D721Med (cell line): Measurements from ENCODE around the gene MYLK2.
A peak's percentile ranks its signal among the peaks of the same experiment; 100 is the strongest.

Source experiments
- DNase-seq: peaks from one replicate; pipeline ENCODE4 v3.0.0; 2011; ENCODE audit warnings: low spot score; ENCODE audit not compliant: insufficient read length
- FAIRE-seq: peaks from 2 replicates; lab custom pipeline; 2011; peaks lifted over from hg19 to GRCh38; lab: Jason Lieb, UNC
- CTCF ChIP-seq: IDR thresholded peaks from 2 replicates; pipeline ENCODE4 v1.5.1; 2012; ENCODE audit warnings: mild to moderate bottlenecking, control low read depth; ENCODE audit not compliant: insufficient read depth; ENCODE audit errors: missing control alignments

Gene MYLK2

DNA sequence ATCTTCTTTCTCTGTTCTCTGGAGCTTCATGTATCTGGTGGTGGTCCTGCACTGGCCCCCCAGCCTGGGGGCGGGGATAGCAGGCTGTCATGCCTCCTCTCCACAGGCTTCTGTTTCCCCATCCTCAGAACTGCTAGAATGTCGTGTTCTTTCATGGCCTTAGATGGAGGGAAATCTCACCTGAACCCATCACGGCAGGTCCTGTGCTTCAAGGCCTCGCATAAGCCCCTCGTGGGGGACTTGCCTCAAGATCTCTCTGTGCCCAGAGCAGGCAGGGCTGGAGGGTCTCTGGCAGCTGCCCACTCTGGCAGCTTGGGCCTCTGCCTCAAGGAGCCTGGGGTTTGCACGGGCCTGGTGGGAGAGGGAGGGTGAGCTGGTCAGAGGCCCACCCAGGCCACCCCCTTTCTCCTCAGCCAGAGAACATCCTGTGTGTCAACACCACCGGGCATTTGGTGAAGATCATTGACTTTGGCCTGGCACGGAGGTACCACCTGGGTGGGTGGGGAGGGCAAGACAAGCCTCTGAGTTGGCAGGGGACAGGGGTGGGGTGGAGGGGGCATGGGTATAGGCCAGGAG, 11.3 kb downstream of the MYLK2 start:
- no peak for DNase-seq
- no peak for FAIRE-seq
- TF ChIP-seq CTCF = no peak

DNA sequence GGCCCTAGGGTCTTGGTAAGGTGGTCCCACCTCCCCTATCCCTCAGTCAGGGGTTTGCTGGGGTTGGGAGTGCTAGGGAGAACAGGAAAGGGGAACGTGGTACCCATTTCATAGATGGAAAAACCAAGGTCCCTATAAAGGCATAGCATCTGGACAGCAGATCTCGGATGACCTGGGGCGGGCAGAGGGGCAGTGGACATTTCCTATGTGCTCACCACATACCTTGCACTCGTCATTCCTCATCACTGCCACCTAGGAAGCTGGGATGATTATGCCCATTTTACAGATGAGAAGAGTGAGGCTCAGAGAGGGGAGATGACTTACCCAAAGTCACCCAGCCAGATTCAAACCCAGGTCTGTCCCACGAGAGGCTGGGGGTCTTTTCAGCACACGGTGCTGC, 12.1 kb downstream of the MYLK2 start:
- TF ChIP-seq CTCF = no peak
- no peak for DNase-seq
- no peak for FAIRE-seq

DNA sequence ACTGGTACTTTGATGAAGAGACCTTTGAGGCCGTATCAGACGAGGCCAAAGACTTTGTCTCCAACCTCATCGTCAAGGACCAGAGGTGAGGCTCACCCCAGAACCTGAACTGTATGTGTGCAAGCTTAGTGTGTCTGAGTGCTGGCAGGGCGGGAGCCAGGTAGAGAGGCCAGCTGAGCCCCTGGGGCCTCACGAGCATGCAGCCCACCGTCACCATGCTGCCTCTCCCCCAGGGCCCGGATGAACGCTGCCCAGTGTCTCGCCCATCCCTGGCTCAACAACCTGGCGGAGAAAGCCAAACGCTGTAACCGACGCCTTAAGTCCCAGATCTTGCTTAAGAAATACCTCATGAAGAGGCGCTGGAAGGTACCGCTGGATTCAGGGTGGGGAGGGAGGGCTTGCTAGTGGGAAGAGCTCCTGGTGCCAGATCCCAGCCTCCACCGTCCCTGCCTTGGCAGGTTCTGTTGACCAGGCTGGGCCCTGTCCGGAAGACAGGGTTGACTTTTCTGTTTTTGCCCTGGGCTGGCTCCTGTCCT, 12.7 kb downstream of the MYLK2 start:
- FAIRE-seq = no peak
- TF ChIP-seq CTCF = no peak
- DNase-seq = no peak

GRCh38 chr20:31833130-31833930, 14.2 kb downstream of the MYLK2 start:
- DNase-seq (peak; percentile 87), FAIRE-seq (no peak)
- TF ChIP-seq CTCF = peak; percentile 67

- no peak for TF ChIP-seq CTCF
- DNase-seq (no peak), FAIRE-seq (no peak)
These were observed 14.9 kb downstream of the MYLK2 start for GRCh38 chr20:31833931-31834521.

- TF ChIP-seq CTCF = no peak
- no peak for FAIRE-seq
These were observed 16.4 kb downstream of the MYLK2 start for GRCh38 chr20:31835554-31835953.

More at GRCh38 chr20:31835554-31835953, 16.4 kb downstream of the MYLK2 start:
- no peak for DNase-seq
